HepG2 (cell line): ENCODE measurements around the gene TGFBR1. TPM values are rescaled to one million over a fixed set of nuclear protein-coding genes. Genes with fewer than 3 reads are reported as not detected.
A peak's percentile ranks its signal among the peaks of the same experiment; 100 is the strongest.

ENCODE experiments used
- ARID5B ChIP-seq: IDR thresholded peaks from 2 replicates; pipeline ENCODE4 v1.4.0; 2020; ENCODE audit warnings: mild to moderate bottlenecking, missing genetic modification reagents
- BRF2 ChIP-seq: sonication (generic); formaldehyde crosslinking; IDR thresholded peaks from 2 replicates; pipeline ENCODE4 v1.8.1; 2022; ENCODE audit warnings: mild to moderate bottlenecking, missing genetic modification reagents
- ETV6 ChIP-seq: sonication (generic); formaldehyde crosslinking; conservative IDR thresholded peaks from 2 replicates; pipeline ENCODE4 v1.4.0; 2020; ENCODE audit warnings: missing genetic modification reagents
- SIN3B ChIP-seq: fragments of 150-350 bp; IDR thresholded peaks from 2 replicates; pipeline ENCODE4 v1.6.1; 2014; ENCODE audit warnings: low read length
- TBX2 ChIP-seq: sonication (generic); formaldehyde crosslinking; IDR thresholded peaks from 2 replicates; pipeline ENCODE4 v1.5.0; 2020; ENCODE audit warnings: missing genetic modification reagents, mild to moderate bottlenecking, borderline replicate concordance
- ZMAT3 ChIP-seq: sonication (generic); formaldehyde crosslinking; conservative IDR thresholded peaks from 2 replicates; pipeline ENCODE4 v1.7.0; 2021; ENCODE audit warnings: missing genetic modification reagents
- ZNF30 ChIP-seq: sonication (generic); formaldehyde crosslinking; IDR thresholded peaks from 2 replicates; pipeline ENCODE4 v1.5.0; 2020; ENCODE audit warnings: mild to moderate bottlenecking, missing genetic modification reagents
- ZNF335 ChIP-seq: sonication (generic); formaldehyde crosslinking; IDR thresholded peaks from 2 replicates; pipeline ENCODE4 v1.4.0; 2020; ENCODE audit warnings: missing genetic modification reagents
- ZNF501 ChIP-seq: sonication (generic); formaldehyde crosslinking; IDR thresholded peaks from 2 replicates; pipeline ENCODE4 v1.5.1; 2020; ENCODE audit warnings: mild to moderate bottlenecking, moderate library complexity, missing genetic modification reagents
- ZNF737 ChIP-seq: sonication (generic); formaldehyde crosslinking; IDR thresholded peaks from 2 replicates; pipeline ENCODE4 v1.5.0; 2020; ENCODE audit warnings: missing genetic modification reagents, mild to moderate bottlenecking, borderline replicate concordance
- polyA plus RNA-seq, 8 experiments: library from polyadenylated mRNA; depleted of rRNA in 3 of 8; stranded (reverse) in 7 of 8; unstranded in 1 of 8; fragments of >200 nt; fragmentation: Illumina TruSeq in 4 of 8; extraction: Trizol in 4 of 8; gene quantifications; 2 replicates each; pipeline versions ENCODE4 v1.2.1 to v1.2.3, GENCODE V29; 2011 to 2016; ENCODE audit warnings: low read depth in 4 of 8, missing spikeins in 1 of 8, mixed read lengths in 1 of 8; ENCODE audit not compliant: insufficient read depth in 1 of 8
- total RNA-seq, 5 experiments: library from RNA; depleted of rRNA; stranded (reverse); fragments of >200 nt; fragmentation: Illumina TruSeq; extraction: Trizol; gene quantifications; 2 replicates each; pipeline ENCODE4 v1.2.3, GENCODE V29; 2016; ENCODE audit warnings: low read depth in 1 of 5
- TF ChIP-seq, protein P1 (sequence below): sonication (generic); formaldehyde crosslinking; IDR thresholded peaks from 2 replicates; pipeline ENCODE4 v1.4.0; 2020; ENCODE audit warnings: missing genetic modification reagents
- TF ChIP-seq, protein P2 (sequence below): sonication (generic); formaldehyde crosslinking; IDR thresholded peaks from 2 replicates; pipeline ENCODE4 v1.8.1; 2023; ENCODE audit warnings: mild to moderate bottlenecking, missing genetic modification reagents
- TF ChIP-seq, protein P3 (sequence below): sonication (generic); formaldehyde crosslinking; IDR thresholded peaks from 2 replicates; pipeline ENCODE4 v1.5.1; 2020; ENCODE audit warnings: missing genetic modification reagents, mild to moderate bottlenecking, borderline replicate concordance

Gene TGFBR1
- total and polyA plus RNA-seq, 2 of the 13 experiments (the other 11 are each of a cell fraction or from before 2014, with no cell fraction given) = 16.8 to 23.9 TPM

- TF ChIP-seq, protein P1, sequence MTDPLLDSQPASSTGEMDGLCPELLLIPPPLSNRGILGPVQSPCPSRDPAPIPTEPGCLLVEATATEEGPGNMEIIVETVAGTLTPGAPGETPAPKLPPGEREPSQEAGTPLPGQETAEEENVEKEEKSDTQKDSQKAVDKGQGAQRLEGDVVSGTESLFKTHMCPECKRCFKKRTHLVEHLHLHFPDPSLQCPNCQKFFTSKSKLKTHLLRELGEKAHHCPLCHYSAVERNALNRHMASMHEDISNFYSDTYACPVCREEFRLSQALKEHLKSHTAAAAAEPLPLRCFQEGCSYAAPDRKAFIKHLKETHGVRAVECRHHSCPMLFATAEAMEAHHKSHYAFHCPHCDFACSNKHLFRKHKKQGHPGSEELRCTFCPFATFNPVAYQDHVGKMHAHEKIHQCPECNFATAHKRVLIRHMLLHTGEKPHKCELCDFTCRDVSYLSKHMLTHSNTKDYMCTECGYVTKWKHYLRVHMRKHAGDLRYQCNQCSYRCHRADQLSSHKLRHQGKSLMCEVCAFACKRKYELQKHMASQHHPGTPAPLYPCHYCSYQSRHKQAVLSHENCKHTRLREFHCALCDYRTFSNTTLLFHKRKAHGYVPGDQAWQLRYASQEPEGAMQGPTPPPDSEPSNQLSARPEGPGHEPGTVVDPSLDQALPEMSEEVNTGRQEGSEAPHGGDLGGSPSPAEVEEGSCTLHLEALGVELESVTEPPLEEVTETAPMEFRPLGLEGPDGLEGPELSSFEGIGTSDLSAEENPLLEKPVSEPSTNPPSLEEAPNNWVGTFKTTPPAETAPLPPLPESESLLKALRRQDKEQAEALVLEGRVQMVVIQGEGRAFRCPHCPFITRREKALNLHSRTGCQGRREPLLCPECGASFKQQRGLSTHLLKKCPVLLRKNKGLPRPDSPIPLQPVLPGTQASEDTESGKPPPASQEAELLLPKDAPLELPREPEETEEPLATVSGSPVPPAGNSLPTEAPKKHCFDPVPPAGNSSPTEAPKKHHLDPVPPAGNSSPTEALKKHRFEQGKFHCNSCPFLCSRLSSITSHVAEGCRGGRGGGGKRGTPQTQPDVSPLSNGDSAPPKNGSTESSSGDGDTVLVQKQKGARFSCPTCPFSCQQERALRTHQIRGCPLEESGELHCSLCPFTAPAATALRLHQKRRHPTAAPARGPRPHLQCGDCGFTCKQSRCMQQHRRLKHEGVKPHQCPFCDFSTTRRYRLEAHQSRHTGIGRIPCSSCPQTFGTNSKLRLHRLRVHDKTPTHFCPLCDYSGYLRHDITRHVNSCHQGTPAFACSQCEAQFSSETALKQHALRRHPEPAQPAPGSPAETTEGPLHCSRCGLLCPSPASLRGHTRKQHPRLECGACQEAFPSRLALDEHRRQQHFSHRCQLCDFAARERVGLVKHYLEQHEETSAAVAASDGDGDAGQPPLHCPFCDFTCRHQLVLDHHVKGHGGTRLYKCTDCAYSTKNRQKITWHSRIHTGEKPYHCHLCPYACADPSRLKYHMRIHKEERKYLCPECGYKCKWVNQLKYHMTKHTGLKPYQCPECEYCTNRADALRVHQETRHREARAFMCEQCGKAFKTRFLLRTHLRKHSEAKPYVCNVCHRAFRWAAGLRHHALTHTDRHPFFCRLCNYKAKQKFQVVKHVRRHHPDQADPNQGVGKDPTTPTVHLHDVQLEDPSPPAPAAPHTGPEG (CRISPR knock-in tag) = no peak
- TF ChIP-seq ZNF30 (CRISPR knock-in tag) = no peak
- TF ChIP-seq, protein P2, sequence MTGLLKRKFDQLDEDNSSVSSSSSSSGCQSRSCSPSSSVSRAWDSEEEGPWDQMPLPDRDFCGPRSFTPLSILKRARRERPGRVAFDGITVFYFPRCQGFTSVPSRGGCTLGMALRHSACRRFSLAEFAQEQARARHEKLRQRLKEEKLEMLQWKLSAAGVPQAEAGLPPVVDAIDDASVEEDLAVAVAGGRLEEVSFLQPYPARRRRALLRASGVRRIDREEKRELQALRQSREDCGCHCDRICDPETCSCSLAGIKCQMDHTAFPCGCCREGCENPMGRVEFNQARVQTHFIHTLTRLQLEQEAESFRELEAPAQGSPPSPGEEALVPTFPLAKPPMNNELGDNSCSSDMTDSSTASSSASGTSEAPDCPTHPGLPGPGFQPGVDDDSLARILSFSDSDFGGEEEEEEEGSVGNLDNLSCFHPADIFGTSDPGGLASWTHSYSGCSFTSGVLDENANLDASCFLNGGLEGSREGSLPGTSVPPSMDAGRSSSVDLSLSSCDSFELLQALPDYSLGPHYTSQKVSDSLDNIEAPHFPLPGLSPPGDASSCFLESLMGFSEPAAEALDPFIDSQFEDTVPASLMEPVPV (CRISPR knock-in tag) = no peak
- TF ChIP-seq ETV6 (CRISPR knock-in tag) = 0 out of 2 replicates have a peak, but pooled peaks have one; percentile 68
- TF ChIP-seq ARID5B = peak; percentile 40; the same call in 1 of the 2 replicates
- no peak for TF ChIP-seq ZMAT3
- no peak for TF ChIP-seq ZNF737
- TF ChIP-seq BRF2 = no peak
- no peak for TF ChIP-seq SIN3B
- no peak for TF ChIP-seq TBX2 (CRISPR knock-in tag)
- peak; percentile 84 for TF ChIP-seq ZNF501 (CRISPR knock-in tag)
- TF ChIP-seq, protein P3, sequence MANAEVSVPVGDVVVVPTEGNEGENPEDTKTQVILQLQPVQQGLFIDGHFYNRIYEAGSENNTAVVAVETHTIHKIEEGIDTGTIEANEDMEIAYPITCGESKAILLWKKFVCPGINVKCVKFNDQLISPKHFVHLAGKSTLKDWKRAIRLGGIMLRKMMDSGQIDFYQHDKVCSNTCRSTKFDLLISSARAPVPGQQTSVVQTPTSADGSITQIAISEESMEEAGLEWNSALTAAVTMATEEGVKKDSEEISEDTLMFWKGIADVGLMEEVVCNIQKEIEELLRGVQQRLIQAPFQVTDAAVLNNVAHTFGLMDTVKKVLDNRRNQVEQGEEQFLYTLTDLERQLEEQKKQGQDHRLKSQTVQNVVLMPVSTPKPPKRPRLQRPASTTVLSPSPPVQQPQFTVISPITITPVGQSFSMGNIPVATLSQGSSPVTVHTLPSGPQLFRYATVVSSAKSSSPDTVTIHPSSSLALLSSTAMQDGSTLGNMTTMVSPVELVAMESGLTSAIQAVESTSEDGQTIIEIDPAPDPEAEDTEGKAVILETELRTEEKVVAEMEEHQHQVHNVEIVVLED (CRISPR knock-in tag) = peak; percentile 13; the same call in 1 of the 2 replicates
- TF ChIP-seq ZNF335 (CRISPR knock-in tag) = peak; percentile 55; the same call in 1 of the 2 replicates
Measured at GRCh38 chr9:99184475-99185347, 79.8 kb downstream of the TGFBR1 start (continued).
